Mammary epithelial cell (primary cell): ENCODE data around the gene ACOX3.

ENCODE experiments used
- EZH2 ChIP-seq: IDR thresholded peaks from 2 replicates; pipeline ENCODE4 v1.6.1; 2012; ENCODE audit warnings: low read length, inconsistent platforms, borderline replicate concordance
- TF ChIP-seq, protein P1 (sequence below), 2 donors: IDR thresholded peaks in 1 of 2; conservative IDR thresholded peaks in 1 of 2; 2 replicates each; pipeline ENCODE4 v1.5.1; 2011 to 2012; ENCODE audit warnings: inconsistent platforms in 2 of 2, low read length in 2 of 2, mild to moderate bottlenecking in 2 of 2, control low read depth in 1 of 2, low read depth in 1 of 2; ENCODE audit not compliant: insufficient read depth in 1 of 2; ENCODE audit errors: extremely low read depth in 1 of 2

DNA sequence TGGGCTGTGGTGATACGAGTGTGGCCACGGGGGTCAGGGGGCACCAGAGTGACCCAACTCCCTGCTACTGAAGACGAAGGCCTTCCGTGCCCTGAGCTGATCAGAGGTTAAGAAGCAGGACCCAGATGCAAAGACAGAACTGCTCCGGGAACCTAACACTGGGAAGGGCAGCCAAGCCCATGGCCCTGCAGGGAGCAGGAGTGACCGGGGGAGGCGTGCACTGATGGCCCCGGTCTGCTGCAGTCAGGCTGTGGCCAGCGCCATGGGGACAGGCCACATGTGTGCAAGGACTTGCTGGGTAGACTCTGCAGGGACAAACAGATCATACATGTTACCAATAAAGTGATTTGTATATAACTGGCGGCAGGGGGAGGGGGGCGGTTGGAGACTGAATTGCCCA is 74.6 kb downstream of the ACOX3 start:
- TF ChIP-seq EZH2 = no peak
- TF ChIP-seq, protein P1, sequence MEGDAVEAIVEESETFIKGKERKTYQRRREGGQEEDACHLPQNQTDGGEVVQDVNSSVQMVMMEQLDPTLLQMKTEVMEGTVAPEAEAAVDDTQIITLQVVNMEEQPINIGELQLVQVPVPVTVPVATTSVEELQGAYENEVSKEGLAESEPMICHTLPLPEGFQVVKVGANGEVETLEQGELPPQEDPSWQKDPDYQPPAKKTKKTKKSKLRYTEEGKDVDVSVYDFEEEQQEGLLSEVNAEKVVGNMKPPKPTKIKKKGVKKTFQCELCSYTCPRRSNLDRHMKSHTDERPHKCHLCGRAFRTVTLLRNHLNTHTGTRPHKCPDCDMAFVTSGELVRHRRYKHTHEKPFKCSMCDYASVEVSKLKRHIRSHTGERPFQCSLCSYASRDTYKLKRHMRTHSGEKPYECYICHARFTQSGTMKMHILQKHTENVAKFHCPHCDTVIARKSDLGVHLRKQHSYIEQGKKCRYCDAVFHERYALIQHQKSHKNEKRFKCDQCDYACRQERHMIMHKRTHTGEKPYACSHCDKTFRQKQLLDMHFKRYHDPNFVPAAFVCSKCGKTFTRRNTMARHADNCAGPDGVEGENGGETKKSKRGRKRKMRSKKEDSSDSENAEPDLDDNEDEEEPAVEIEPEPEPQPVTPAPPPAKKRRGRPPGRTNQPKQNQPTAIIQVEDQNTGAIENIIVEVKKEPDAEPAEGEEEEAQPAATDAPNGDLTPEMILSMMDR (conservative IDR thresholded peaks at IDR 0.05 in 1 of 2, IDR thresholded peaks at IDR 0.05 in 1 of 2; ENCODE audit: extremely low read depth in 1 of 2, insufficient read depth in 1 of 2, low read depth in 1 of 2, low read length in 2 of 2) = no peak
